Activated CD4-positive, alpha-beta memory T cell treated with anti-CD3 and anti-CD28 coated beads for 36 hours (primary cell): ENCODE measurements around the gene ARSI. TPM values are rescaled to one million over a fixed set of nuclear protein-coding genes. Genes with fewer than 3 reads are reported as not detected.

Experiments used
- total RNA-seq, 2 experiments: library from RNA; stranded (reverse); gene quantifications; one replicate each; pipeline ENCODE4 v1.2.3, GENCODE V29; 2021

Gene ARSI
- total RNA-seq, 2 experiments from 2014 or later, result not detected

Other genes starting within 250 kb of the ARSI start
- under 1 TPM; 0.41 to 0.78 TPM for gene CSF1R, start 216.4 kb downstream of the ARSI start, total RNA-seq
- gene PDGFRB, start 147.1 kb downstream of the ARSI start, total RNA-seq, result under 1 TPM; 0.21 to 0.34 TPM
- gene CDX1, start 136.1 kb downstream of the ARSI start, total RNA-seq, result not detected
- gene SLC6A7, start 112.8 kb downstream of the ARSI start, total RNA-seq, result not detected
- gene CAMK2A, start 13.1 kb downstream of the ARSI start, total RNA-seq, result not detected
- gene TCOF1, start 54.8 kb upstream of the ARSI start, total RNA-seq, result 10 to 100 TPM; 91.3 to 95.0 TPM
- 100 to 1,000 TPM; 251 to 254 TPM for gene CD74, start 110.0 kb upstream of the ARSI start, total RNA-seq
- gene RPS14, start 146.8 kb upstream of the ARSI start, total RNA-seq, result 1,000 to 10,000 TPM; 3,748 to 3,882 TPM
- 1 to 10 TPM; 2.5 to 2.6 TPM for gene NDST1, start 205.2 kb upstream of the ARSI start, total RNA-seq